LoVo (cell line): ENCODE data around the gene HIBADH.

Experiments used
- DNase-seq: peaks from one replicate; pipeline ENCODE4 v3.0.0-alpha.2; 2016; ENCODE audit warnings: low spot score

HIBADH gene

DNA sequence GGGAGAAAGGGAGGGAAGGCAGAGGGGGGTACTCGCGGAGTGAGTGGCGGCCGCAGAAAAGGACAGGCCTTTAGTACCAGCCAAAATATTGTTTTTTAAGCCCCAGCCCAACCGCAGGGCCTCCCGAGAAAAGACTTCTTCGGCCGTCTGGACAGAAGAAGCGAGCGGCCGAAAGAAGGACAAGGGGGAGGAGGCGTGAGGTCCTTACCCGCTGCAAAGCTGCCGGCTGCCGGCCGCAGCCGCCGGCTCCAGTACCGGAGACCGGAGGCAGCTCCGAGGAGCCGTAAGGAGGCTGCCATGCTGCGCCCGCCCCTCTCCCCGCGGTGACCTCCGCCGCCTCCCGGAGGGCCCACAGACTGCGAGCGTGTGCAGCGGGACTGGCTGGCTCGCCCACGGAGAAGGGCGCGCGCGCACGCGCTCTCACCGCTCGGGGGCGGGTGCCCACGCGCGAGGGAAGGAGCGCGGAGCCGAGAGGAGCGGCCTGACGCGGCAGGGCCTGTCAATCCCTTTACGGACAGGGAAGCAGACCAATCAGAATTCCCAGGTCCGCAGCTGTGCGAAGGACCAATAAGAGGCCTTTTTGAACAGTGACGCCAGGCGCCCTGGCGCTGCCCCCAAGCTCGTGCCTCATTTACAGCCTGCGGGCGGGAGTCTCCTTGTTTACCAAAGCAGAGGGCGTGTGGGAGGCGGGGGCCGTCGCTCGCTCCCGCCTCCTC lies at the start of gene HIBADH:
TSS of gene HIBADH (minus strand) at position 394 of the 716 bp plus-strand sequence. CDS start at position 299, 95 bp downstream.
- DNase-seq = peak; percentile 100

DNA sequence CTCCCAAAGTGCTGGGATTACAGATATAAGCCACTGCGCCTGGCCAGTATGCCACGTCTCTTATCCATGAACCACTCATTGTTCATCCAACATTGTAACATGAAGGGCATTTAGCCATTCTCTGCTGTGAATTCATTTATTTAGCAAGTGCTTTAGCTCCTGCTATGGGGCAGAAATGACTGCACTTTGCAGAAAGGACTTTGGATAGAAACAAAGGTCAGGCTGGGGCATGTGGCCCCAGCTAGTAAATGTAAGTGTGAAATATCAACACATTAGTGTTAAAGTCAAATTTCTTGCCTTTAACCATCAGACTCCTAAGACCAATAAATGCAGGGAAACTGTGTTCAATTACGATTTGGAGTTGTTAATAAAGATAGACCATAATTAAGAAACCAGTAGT lies 49.5 kb upstream of the HIBADH start:
- no peak for DNase-seq

DNA sequence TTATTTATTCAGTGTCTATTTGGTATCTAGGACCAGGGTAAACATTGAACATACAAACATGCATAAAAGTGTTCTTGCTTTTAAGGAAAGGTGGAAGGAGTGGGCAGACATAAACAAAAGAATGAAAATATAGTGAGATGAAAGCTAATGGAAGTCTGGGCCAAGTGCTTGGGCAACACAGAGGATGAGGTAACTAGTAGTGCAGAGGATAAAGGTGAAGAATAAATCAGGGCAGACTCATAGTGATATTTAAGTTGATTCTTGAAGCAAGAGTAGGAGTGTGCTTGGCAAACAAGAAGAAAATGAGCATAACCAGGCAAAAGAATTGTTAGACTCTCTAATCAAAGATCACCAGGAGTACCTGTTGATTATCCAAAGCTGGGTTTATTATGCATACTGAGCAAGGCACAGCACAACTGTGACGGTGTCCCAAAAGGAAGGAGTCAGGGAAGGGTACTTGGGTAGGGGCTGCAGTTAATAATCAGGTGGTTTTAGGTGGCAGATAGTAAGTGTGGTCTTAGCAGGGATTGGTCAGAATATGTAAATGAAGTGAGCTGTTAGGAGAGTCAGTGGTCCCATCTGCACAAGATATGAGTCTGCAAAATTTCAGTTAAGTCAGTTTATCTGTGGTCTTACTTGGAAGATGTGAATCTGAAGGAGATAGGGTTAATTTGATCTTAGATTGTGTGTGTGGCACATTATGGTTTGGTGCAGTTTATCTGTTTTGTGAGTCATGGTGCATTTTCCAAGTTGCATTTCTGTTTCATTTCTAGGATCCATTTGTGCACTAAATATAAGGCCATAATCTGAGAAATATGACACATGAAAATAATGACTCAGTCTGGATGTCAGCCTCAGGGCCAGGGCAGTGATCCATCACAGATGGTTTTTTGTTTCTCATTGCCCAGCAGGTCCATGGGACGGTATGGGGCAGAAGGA lies 46.7 kb upstream of the HIBADH start:
- DNase-seq = no peak

DNA sequence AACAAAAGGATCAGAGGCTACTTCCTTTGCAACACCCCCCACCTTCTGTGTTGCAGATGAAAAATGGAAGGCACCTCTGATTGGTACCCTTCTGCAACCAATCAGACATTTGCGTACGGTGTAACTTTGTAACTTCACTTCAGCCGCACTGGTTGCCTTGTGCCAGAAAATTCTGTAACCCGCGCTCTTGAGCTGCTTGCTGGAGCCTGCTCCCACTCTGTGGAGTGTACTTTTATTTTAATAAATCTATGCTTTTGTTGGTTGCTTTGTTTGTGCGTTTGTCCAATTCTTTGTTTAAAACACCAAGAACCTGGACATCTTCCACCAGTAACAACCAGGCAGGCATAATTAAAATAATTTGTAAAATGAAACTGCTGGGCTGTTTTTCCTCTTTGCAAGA lies 45.8 kb upstream of the HIBADH start:
- no peak for DNase-seq

DNA sequence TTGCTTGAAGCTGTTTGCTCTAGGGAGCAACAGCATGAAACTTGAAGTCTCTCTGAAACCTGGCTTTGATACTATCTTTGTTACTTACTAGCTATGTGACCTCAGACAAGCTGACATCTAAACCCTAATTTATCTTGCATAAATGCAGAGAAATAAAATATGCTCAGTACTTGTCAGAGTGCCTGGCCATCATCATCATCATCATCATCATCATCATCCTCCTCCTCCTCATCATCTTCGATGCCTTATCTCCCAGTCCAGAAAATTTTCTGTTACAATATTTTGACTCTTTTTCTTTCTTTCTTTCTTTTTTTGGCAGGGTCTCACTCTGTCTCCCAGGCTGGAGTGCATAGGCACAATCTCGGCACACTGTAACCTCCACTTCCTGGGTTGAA lies 42.5 kb upstream of the HIBADH start:
- no peak for DNase-seq

DNA sequence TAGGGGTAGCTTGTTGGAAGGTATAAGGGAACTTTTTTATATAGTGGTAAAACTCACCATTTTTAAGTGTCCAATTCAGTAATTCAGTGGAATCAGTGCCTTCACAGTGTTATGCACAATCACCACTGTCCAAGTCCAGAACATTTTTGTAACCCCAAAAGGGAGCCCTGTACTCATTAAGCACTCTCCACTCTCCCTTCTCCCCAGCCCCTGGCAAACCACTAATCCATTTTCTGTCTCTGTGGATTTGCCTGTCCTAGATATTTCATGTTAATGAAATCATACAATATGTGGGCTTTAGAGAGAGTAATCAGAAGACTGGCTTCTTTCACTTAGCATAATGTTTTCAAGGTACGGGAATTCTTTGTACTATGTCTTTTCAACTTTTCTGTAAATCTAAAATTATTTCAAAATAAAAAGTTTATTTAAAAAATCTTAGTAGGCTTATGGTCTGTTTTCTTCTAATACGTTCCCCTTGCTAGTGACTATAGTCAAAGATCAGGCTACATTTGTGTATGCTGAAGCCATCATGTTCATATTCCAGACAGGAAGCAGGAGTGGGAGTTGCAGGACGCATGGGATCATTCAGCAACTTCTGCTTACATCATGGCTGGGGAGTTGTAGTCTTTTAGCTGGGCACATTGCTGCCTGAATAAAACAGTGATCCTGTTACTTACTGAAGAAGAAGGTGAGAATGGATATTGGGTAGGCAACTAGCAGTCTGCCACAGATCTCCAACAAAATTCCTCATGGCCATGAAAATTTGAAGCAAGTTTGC lies 41.9 kb upstream of the HIBADH start:
- DNase-seq = no peak

DNA sequence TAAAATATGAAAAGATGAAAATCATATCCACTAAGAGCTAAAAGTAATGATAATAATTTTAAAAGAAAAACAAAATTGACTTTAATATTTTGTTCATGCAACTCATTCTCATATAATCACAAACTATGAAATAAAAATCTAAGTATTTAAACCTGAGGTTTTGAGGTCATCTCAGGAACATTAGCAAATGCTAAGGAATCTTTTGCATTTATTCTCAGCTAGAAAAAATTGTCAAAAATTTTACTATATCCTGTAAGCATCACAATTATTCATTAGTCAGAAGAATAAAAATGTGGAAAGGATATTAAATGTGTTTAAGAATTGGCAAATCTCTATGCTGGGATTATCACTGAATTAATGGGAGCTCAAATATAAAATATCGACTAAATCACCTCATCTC lies 40.5 kb upstream of the HIBADH start:
- DNase-seq = no peak

DNA sequence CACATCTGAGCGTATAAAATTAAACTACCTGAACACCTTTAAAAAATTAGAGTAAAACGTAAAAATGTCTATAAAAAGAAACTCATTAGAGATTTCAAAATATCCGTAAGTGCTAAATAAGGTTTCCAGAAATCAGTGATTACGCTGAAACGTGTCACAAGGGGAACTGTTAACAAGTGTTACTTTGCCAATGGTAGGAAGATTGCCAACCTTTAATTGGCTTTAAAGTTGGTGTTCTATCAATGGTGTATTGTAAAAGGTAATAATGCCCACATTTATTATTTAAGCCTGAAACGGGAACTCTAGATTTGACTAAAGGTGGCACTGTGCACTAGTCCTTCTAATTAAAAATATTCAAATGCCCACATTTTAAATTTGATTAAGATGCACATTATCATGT lies 37.8 kb upstream of the HIBADH start:
- no peak for DNase-seq

DNA sequence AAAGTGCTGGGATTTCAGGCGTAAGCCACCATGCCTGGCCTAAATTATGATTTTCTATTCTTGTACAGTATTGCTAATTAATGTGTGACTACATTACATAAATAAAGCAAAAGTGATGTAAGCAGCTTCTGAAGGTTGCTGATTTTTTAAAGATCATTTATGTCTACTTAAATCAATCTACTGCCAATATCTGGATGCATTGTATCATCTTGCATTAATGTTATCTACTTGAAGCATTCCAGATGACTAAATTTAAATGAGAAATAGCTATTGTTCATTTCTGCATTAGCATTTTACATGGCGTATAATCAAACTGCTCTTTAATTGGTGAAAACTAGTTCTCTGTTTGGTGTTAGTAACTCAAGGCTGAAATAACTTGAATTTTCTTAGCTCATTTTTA lies 37.1 kb upstream of the HIBADH start:
- DNase-seq = no peak

DNA sequence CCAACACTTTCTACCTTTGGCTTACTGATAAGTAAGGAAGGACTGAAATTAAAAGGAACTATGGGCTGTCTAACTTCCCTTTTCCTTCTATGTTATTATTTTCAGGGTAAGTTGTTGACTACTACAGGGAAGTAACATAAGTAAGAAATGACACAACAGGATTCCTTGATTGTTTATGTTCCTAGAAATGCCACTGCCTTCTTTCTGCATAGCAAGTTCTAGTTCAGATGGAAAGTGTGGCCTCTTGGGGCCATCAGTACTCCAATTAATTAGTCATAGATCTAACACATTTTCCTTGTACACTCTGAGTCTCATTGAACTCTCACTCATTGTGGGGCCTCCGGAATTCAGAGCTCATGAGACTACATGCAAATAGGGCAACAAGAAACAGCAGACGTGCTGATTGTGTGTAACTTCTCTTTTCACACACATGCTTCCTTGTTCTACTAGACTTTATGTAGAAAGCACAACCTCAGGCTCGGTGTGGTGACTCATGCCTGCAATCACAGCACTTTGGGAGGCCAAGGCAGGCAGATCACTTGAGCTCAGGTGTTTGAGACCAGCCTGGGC lies 35.3 kb upstream of the HIBADH start:
- DNase-seq = peak; percentile 58

DNA sequence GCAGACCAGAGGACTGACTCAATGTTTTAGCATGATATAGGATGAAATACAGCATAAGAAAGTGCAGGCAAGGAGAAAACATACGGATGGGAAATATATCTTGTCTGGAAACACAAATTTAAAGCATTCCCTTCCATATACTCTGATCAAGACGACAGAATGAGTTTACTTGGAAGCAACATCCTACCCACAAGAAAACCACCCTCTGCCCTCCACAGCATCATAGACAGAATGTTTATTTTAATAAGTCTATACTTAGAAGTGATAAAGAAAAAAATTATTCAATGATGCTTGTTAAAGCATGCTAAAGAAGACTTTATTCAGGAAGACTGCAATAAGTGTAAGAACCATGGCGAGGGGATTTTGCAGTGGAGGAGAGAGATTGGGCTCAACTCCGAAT lies 32.4 kb upstream of the HIBADH start:
- no peak for DNase-seq

DNA sequence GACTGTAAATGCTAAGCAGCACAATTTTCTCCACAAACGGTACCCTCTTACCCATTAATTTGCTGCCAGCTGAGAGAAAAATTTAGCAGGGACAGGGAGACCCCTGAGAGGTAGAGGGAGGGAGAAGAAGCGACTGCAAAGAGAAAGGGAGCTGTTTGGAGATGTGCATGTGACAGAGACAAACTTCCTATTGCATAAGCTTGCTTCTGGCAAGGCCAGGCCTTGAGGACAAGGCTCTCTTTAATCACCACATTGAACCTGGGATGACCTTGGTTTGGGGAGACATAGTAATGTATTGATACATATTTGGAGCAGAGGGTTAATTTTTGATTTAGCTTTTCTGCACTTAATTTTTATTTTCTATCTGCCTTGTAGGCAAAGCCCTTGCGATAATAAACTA lies 31.1 kb upstream of the HIBADH start:
- no peak for DNase-seq

DNA sequence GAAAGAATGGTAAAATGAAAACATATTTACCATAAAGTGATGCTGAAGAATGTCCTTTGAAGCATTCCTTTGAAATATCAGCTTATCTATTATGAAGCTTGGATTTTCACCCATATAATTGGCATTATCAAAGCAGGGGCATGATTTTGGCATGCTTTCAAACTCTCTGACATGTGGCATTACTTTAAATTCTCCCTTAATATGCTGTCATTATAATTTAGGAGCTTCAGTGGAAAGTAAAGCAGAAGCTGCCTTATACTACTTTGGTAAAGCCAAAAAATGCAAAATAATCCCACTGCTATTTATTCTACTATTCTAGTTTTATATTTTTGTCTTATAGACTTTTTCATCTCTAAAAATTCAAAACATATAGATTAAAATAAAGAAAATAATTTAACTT lies 28.0 kb upstream of the HIBADH start:
- no peak for DNase-seq

DNA sequence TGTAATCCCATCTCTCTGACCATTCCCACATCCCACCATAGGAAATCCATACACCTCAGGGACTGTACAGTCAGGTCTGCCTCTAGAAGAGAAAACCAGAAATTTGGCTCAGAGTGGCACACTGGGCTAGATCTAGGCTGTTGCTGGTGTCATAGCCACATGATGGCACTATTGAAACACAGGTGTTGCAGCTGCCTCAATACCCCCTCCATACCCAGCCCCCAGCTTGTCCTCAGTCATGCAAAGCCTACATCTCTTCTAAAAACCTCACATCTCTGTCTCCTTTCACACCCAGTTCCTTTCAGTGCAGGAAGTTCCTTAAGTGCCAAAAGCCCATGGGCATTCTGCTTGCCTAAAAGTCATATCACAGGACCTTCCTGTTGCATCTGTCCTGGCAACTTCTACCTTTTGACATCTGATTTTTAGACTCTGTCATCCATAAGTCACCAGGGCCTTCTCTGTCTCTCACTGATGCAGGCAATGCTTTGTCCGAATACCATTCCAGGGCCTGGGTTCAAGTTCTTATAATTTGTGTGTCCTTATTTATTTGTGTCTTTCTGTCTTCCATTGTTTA lies 27.0 kb upstream of the HIBADH start:
- DNase-seq = peak; percentile 52

DNA sequence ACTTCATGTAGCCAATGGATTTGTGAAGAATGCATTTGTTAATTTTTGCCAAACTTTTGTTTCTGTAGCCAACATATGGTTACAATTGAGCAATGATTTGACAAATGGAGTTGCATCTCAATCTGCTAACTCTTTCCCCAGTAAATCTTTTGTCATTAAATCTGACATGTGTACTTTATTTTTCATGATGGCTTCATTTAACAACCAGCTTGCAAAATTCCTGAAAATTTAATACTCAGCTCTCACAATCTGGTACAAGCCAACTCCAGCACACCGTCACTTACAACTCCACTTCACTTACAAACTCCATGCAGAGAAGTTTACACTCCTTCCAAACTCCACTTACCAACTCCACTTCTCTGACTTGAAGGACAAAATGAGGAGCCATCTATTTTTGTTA lies 26.5 kb upstream of the HIBADH start:
- DNase-seq = no peak

DNA sequence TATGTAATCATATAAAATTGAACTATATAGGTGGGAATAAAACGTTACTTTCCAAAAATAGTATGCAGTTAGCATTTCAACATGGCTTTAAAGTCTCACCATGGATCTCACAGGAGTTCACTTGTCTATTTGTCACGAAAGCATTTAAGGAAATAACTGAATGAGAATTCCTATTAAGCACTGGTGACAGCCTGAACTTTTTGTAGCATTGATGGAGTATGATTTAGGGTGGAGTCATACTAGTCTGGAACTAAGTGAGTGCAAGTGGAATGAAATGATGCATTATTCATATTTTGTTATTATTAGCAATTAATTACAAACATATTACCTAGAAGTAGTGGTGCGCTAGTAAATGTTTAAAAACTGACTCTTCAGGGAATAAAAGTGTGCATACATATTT lies 26.0 kb upstream of the HIBADH start:
- DNase-seq = no peak

DNA sequence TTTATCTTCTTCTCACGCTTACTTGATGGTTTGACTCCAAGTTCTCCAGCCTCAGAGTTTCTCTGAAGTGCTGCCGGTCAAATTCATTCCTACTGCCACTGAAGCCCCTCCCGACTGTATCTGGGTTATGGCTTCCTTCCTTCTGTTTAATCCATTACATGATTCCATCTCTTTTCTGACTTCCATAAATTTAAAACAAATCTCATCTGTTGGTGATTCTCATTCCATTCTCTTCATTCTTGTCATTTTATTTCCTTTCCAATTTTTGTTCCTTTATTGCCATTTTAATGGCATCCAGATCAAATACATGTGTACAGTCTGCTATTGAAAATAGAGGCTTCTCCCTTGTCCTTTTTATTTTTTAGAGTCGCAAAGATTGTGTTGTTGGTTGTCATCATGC lies 25.4 kb upstream of the HIBADH start:
- no peak for DNase-seq

DNA sequence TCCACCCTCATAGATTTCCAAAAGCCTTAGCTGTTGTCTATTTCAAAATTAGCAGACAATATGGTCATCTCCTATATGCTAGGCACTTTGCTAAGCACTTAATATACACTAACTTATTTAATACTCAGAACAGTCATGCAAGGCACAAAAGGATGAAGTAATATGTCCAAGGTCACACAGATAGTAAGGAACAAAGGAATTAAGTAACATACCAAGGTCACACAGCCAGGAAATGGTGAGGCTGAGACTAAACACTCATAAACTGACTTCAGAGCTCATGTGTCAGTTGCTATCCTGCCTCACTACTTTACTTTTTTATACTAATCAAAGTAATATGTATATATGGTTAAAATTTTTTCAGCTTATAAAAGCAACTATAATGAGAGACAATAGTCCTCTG lies 23.6 kb upstream of the HIBADH start:
- DNase-seq = no peak

DNA sequence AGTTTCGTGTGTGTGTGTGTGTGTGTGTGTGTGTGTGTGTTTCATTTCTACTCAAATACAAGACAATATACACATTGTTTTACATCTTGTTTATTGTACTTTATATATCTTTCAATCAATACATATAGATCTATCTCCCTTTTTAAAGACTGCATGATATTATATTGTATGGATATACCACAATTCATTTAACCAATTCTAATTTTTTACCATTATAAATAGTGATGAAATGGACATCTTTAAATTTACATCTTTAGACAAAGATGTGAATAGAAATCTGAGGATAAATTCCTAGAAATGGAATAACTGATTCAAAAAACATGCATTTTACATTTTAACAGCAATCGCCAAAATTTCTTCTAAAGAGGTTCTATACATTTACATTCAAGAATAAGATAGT lies 23.2 kb upstream of the HIBADH start:
- DNase-seq = no peak

DNA sequence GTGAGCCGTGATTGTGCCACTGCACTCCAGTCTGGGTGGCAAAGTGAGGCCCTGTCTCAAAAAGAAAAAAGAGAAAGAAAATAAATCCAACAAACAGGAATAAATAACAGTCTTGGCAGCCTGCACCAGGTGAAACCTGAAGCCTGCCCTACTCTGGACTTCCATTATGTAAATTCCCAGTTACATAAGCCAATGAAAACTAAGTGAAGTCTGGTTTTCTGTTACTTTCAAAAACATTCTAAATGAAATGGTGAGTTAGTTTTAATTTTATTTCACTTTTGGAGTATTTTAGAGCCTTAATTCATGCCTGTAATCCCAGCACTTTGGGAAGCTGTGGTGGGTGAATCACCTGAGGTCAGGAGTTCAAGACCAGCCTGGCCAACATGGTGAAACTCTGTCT lies 22.5 kb upstream of the HIBADH start:
- DNase-seq = no peak

DNA sequence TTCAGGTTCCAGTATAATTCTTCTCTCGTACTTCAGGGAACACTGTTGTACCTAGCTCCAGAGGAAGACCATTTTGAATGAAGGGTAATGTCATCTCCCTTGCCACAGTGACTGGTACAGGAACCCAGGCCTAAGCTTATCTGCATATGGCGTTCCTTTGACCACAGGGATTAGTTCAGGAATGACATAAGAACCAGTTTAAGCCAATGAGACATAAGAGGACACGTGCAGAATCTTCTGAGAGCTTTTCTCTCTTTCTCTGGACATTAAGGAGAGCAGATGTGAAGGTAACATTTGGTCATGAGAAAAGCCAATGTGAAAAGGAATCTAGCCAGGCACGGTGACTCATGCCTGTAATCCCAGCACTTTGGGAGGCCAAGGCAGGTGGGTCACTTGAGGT lies 21.8 kb upstream of the HIBADH start:
- DNase-seq = no peak

DNA sequence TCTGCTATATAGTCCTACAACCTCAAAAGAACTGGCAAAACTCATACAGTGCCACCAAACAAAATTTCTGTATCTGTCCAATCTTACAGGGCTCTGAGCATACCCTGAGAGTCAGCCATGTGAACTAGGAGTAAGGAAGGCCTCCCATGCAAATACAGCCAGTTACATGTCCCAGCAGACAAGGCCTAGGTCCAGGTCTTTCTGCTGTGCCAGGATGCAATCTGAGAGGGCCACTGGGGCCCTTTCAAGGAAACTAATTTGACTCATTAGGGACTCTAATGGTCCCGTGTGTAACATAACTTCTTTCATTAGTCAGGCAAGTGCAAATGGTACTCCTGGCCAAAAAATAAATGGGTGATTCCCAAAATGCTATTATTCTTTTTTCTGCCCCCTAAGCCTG lies 17.9 kb upstream of the HIBADH start:
- DNase-seq = no peak
